ENCODE results near the gene MAGI1.

- TF ChIP-seq POLR2A (IDR thresholded peaks at IDR 0.05) (no peak), POLR2AphosphoS5 (IDR thresholded peaks at IDR 0.05) (no peak)
Measured at GRCh38 chr3:65381496-65382010, 657.2 kb downstream of the MAGI1 start.
